Fibroblast of lung (primary cell): ENCODE data around the gene IRF4.

Experiments used
- EZH2 ChIP-seq: IDR thresholded peaks from 2 replicates; pipeline ENCODE4 v1.5.1; 2012; ENCODE audit warnings: low read length, control low read depth, mild to moderate bottlenecking; ENCODE audit errors: missing control alignments
- TF ChIP-seq, protein P1 (sequence below), 2 donors: IDR thresholded peaks in 1 of 2; conservative IDR thresholded peaks in 1 of 2; 1 replicate in 1 of 2; 2 replicates in 1 of 2; pipeline ENCODE4 v1.5.1; 2011 to 2012; ENCODE audit warnings: low read length in 2 of 2, control low read depth in 1 of 2, inconsistent platforms in 1 of 2, low read depth in 1 of 2, mild to moderate bottlenecking in 1 of 2

GRCh38 chr6:367891-368630 is 23.5 kb upstream of the IRF4 start:
- TF ChIP-seq, protein P1, sequence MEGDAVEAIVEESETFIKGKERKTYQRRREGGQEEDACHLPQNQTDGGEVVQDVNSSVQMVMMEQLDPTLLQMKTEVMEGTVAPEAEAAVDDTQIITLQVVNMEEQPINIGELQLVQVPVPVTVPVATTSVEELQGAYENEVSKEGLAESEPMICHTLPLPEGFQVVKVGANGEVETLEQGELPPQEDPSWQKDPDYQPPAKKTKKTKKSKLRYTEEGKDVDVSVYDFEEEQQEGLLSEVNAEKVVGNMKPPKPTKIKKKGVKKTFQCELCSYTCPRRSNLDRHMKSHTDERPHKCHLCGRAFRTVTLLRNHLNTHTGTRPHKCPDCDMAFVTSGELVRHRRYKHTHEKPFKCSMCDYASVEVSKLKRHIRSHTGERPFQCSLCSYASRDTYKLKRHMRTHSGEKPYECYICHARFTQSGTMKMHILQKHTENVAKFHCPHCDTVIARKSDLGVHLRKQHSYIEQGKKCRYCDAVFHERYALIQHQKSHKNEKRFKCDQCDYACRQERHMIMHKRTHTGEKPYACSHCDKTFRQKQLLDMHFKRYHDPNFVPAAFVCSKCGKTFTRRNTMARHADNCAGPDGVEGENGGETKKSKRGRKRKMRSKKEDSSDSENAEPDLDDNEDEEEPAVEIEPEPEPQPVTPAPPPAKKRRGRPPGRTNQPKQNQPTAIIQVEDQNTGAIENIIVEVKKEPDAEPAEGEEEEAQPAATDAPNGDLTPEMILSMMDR (conservative IDR thresholded peaks at IDR 0.05 in 1 of 2, IDR thresholded peaks at IDR 0.05 in 1 of 2; ENCODE audit: low read depth in 1 of 2, low read length in 2 of 2): no peak
- TF ChIP-seq EZH2: no peak
